Caco-2 (cell line): ENCODE results near the gene SIRPA. TPM values are rescaled to one million over a fixed set of nuclear protein-coding genes. Genes with fewer than 3 reads are reported as not detected.
A peak's percentile ranks its signal among the peaks of the same experiment; 100 is the strongest.

Experiments used
- BruUV-seq: library from RNA; stranded (reverse); fragments of 400-500 nt; replicated peaks from 2 replicates; lab custom pipeline; 2021; lab: Mats Ljungman, UMichigan
- CTCF ChIA-PET: fragments of 300-600 bp; sonication (Branson Sonifier 250); formaldehyde crosslinking; loops from one replicate; lab custom pipeline; 2022; ENCODE audit warnings: antibody characterized with exemption; lab: Charles Lee
- POLR2A ChIA-PET: fragments of 300-600 bp; sonication (Branson Sonifier 250); formaldehyde crosslinking; loops from one replicate; lab custom pipeline; 2022; ENCODE audit warnings: antibody characterized with exemption; lab: Charles Lee
- DNase-seq, 2 experiments: peaks; one replicate each; pipeline versions ENCODE4 v3.0.0 to v3.0.0-alpha.2; 2020 to 2022
- H3K27me3 ChIP-seq: replicated peaks from 2 replicates; pipeline ENCODE4 v1.6.0; 2011; ENCODE audit warnings: low read length; ENCODE audit not compliant: control insufficient read depth, insufficient read depth
- H3K36me3 ChIP-seq: 2 replicates; pipeline ENCODE4 v1.5.1; 2011; ENCODE audit warnings: low read length; ENCODE audit not compliant: control insufficient read depth, insufficient read depth
- H3K4me1 ChIP-seq: fragments of 250-450 bp; sonication (Bioruptor Pico); 2 replicates; pipeline ENCODE4 v1.5.1; 2020; ENCODE audit warnings: mild to moderate bottlenecking
- H3K4me3 ChIP-seq: 2 replicates; pipeline ENCODE4 v1.5.1; 2011; ENCODE audit warnings: low read depth, mild to moderate bottlenecking, control low read depth, low read length
- H3K9me3 ChIP-seq: fragments of 250-450 bp; sonication (Bioruptor Pico); 2 replicates; pipeline ENCODE4 v1.5.1; 2020; ENCODE audit warnings: mild to moderate bottlenecking, moderate library complexity
- H3K27ac Mint-ChIP-seq: one replicate; pipeline ENCODE4 v1.8.0; 2022; ENCODE audit warnings: mixed read lengths; ENCODE audit not compliant: unreplicated experiment
- H3K27me3 Mint-ChIP-seq: one replicate; pipeline ENCODE4 v1.8.0; 2022; ENCODE audit warnings: mixed read lengths; ENCODE audit not compliant: insufficient read depth, unreplicated experiment
- H3K36me3 Mint-ChIP-seq: one replicate; pipeline ENCODE4 v1.8.0; 2022; ENCODE audit warnings: mild to moderate bottlenecking, mixed read lengths; ENCODE audit not compliant: insufficient read depth, unreplicated experiment
- H3K4me1 Mint-ChIP-seq: one replicate; pipeline ENCODE4 v1.8.0; 2022; ENCODE audit warnings: low read depth, mixed read lengths; ENCODE audit not compliant: unreplicated experiment
- H3K4me3 Mint-ChIP-seq: one replicate; pipeline ENCODE4 v1.8.0; 2022; ENCODE audit warnings: mild to moderate bottlenecking, moderate library complexity, mixed read lengths; ENCODE audit not compliant: unreplicated experiment
- H3K9me3 Mint-ChIP-seq: one replicate; pipeline ENCODE4 v1.8.0; 2022; ENCODE audit warnings: mixed read lengths; ENCODE audit not compliant: unreplicated experiment
- CTCF ChIP-seq, 2 experiments: fragments of 200-600 bp in 1 of 2; IDR thresholded peaks; 1 replicate in 1 of 2; 2 replicates in 1 of 2; pipeline versions ENCODE4 v1.5.1 to v1.8.0; 2011 to 2022; ENCODE audit warnings: antibody characterized with exemption in 1 of 2, control low read depth in 1 of 2, inconsistent platforms in 1 of 2, low read depth in 1 of 2, low read length in 1 of 2, mild to moderate bottlenecking in 1 of 2, moderate library complexity in 1 of 2; ENCODE audit not compliant: insufficient read depth in 1 of 2, severe bottlenecking in 1 of 2, unreplicated experiment in 1 of 2
- intact Hi-C: fragments of 100-400 bp; cut with micrococcal nuclease; formaldehyde crosslinking; loops from one replicate; pipeline ENCODE4 v1.10.0; 2022; ENCODE audit not compliant: unreplicated experiment
- total RNA-seq: library from RNA; stranded (reverse); gene quantifications from 2 replicates; pipeline ENCODE4 v1.2.3, GENCODE V29; 2022

Gene SIRPA
- total RNA-seq, 1 experiment from 2014 or later: 33.3 TPM

GRCh38 chr20:1906361-1907051 is 11.3 kb downstream of the SIRPA start:
- TF ChIP-seq CTCF (IDR thresholded peaks at IDR 0.05; ENCODE audit: insufficient read depth in 1 of 2, low read depth in 1 of 2, low read length in 1 of 2, severe bottlenecking in 1 of 2, unreplicated experiment in 1 of 2): no peak
- DNase-seq: no peak
- Mint-ChIP-seq H3K36me3 (peaks cover 10% of the 10 kb centered on the region), H3K4me3 (no peak overlapping the region), H3K27me3 (no peaks in the 10 kb centered on the region), H3K27ac (peak overlapping the region; percentile 55), H3K4me1 (no peaks in the 10 kb centered on the region), H3K9me3 (no peaks in the 10 kb centered on the region)
- H3K27me3 ChIP-seq: no peaks in the 10 kb centered on the region
- H3K9me3 ChIP-seq: no peaks in the 10 kb centered on the region
- no peaks in the 10 kb centered on the region for H3K4me1 ChIP-seq
- no TSS peak for BruUV-seq
- H3K4me3 ChIP-seq: no peak overlapping the region
- no peaks in the 10 kb centered on the region for H3K36me3 ChIP-seq
- CTCF ChIA-PET: no interaction called here
- POLR2A ChIA-PET: no interaction called here
- intact Hi-C loops: no loop called here

- no peaks in the 10 kb centered on the region; the same call in 1 of the 2 replicates for H3K36me3 ChIP-seq
- no peak overlapping the region for H3K4me3 ChIP-seq
- H3K9me3 ChIP-seq: no peaks in the 10 kb centered on the region
- no peaks in the 10 kb centered on the region for H3K27me3 ChIP-seq
- H3K36me3 Mint-ChIP-seq: peaks cover 6% of the 10 kb centered on the region
- intact Hi-C loops: no loop called here
- H3K4me1 Mint-ChIP-seq: no peaks in the 10 kb centered on the region
- ChIA-PET POLR2A (no interaction called here), CTCF (no interaction called here)
- no peak for DNase-seq
- H3K9me3 Mint-ChIP-seq: no peaks in the 10 kb centered on the region
- no peak overlapping the region for H3K27ac Mint-ChIP-seq
- no peak overlapping the region for H3K4me3 Mint-ChIP-seq
- no peaks in the 10 kb centered on the region for H3K27me3 Mint-ChIP-seq
- TF ChIP-seq CTCF (IDR thresholded peaks at IDR 0.05; ENCODE audit: insufficient read depth in 1 of 2, low read depth in 1 of 2, low read length in 1 of 2, severe bottlenecking in 1 of 2, unreplicated experiment in 1 of 2): no peak
- BruUV-seq: no TSS peak
- no peaks in the 10 kb centered on the region for H3K4me1 ChIP-seq
These were observed 12.4 kb downstream of the SIRPA start for GRCh38 chr20:1907586-1907985.

- Histone ChIP-seq H3K36me3 (no peaks in the 10 kb centered on the region; the same call in 1 of the 2 replicates), H3K4me3 (no peak overlapping the region), H3K9me3 (no peaks in the 10 kb centered on the region), H3K4me1 (no peaks in the 10 kb centered on the region; the same call in 1 of the 2 replicates), H3K27me3 (no peaks in the 10 kb centered on the region)
- BruUV-seq: no TSS peak
- H3K36me3 Mint-ChIP-seq: peaks cover 6% of the 10 kb centered on the region
- no peaks in the 10 kb centered on the region for H3K27me3 Mint-ChIP-seq
- no peak overlapping the region for H3K27ac Mint-ChIP-seq
- intact Hi-C loops: no loop called here
- H3K4me3 Mint-ChIP-seq: no peak overlapping the region
- DNase-seq: no peak
- no peaks in the 10 kb centered on the region for H3K9me3 Mint-ChIP-seq
- ChIA-PET CTCF (no interaction called here), POLR2A (no interaction called here)
- TF ChIP-seq CTCF (IDR thresholded peaks at IDR 0.05; ENCODE audit: insufficient read depth in 1 of 2, low read depth in 1 of 2, low read length in 1 of 2, severe bottlenecking in 1 of 2, unreplicated experiment in 1 of 2): no peak
- no peaks in the 10 kb centered on the region for H3K4me1 Mint-ChIP-seq
These were observed 13.0 kb downstream of the SIRPA start for GRCh38 chr20:1908191-1908590.
